GM12878 (cell line): ENCODE results near the gene KLHL3. TPM values are rescaled to one million over a fixed set of nuclear protein-coding genes. Genes with fewer than 3 reads are reported as not detected.
A peak's percentile ranks its signal among the peaks of the same experiment; 100 is the strongest.

ENCODE experiments used
- ATAC-seq: fragments of 200-7000 bp; cut with Tn5 transposase; 3 replicates; pipeline ENCODE4 v1.9.1; 2020; ENCODE audit warnings: mild to moderate bottlenecking, moderate library complexity
- BruUV-seq: library from RNA; stranded (reverse); fragments of 400-500 nt; replicated peaks from 2 replicates; lab custom pipeline; 2021; lab: Mats Ljungman, UMichigan
- CTCF ChIA-PET: fragments of 300-600 bp; sonication (Branson Sonifier 250); formaldehyde crosslinking; extraction: SDS; loops from one replicate; lab custom pipeline; 2021; ENCODE audit warnings: inconsistent platforms; lab: Yijun Ruan, JAX
- POLR2A ChIA-PET: fragments of 350-600 bp; formaldehyde crosslinking; extraction: SDS; loops from one replicate; lab custom pipeline; 2021; ENCODE audit warnings: inconsistent platforms; lab: Charles Lee
- RAD21 ChIA-PET: fragments of 300-600 bp; sonication (Branson Sonifier 250); formaldehyde crosslinking; loops from one replicate; lab custom pipeline; 2023; ENCODE audit warnings: antibody characterized with exemption; ENCODE audit not compliant: unreplicated experiment; lab: Charles Lee
- SMC1A ChIA-PET: fragments of 300-600 bp; sonication (Branson Sonifier 250); formaldehyde crosslinking; loops from one replicate; lab custom pipeline; 2023; ENCODE audit not compliant: unreplicated experiment, uncharacterized antibody; lab: Charles Lee
- DNase-seq: peaks from one replicate; pipeline ENCODE4 v3.0.0-alpha.2; 2011; ENCODE audit warnings: low read depth, low spot score
- FAIRE-seq: peaks from 3 replicates; lab custom pipeline; 2011; peaks lifted over from hg19 to GRCh38; lab: Jason Lieb, UNC
- H2AFZ ChIP-seq: 2 replicates; pipeline ENCODE4 v1.6.0; 2011; ENCODE audit warnings: low read depth, low read length, control low read depth; ENCODE audit not compliant: control insufficient read depth
- H3K27ac ChIP-seq: 2 replicates; pipeline ENCODE4 v1.5.1; 2011; ENCODE audit warnings: control low read depth; ENCODE audit not compliant: control insufficient read depth, insufficient read depth
- H3K27me3 ChIP-seq, 2 experiments: replicated peaks in 1 of 2; 2 replicates each; pipeline versions ENCODE4 v1.6.0 to v1.6.1; 2011; ENCODE audit warnings: low read length in 1 of 2; ENCODE audit not compliant: control insufficient read depth in 2 of 2, insufficient read depth in 2 of 2
- H3K36me3 ChIP-seq, 2 experiments: 2 replicates each; pipeline ENCODE4 v1.5.1; 2011; ENCODE audit warnings: low read length in 1 of 2; ENCODE audit not compliant: control insufficient read depth in 2 of 2, insufficient read depth in 2 of 2
- H3K4me1 ChIP-seq: 2 replicates; pipeline ENCODE4 v1.6.1; 2011; ENCODE audit warnings: mild to moderate bottlenecking, low read length, moderate library complexity, mixed read lengths; ENCODE audit not compliant: control insufficient read depth, insufficient read depth
- H3K4me2 ChIP-seq: 2 replicates; pipeline ENCODE4 v1.6.0; 2011; ENCODE audit warnings: control low read depth; ENCODE audit not compliant: control insufficient read depth, insufficient read depth
- H3K4me3 ChIP-seq: fragments of 200-600 bp; sonication (generic); 2 replicates; pipeline ENCODE4 v1.5.1; 2016
- H3K79me2 ChIP-seq: 2 replicates; pipeline ENCODE4 v1.6.0; 2011; ENCODE audit warnings: low read length; ENCODE audit not compliant: control insufficient read depth, insufficient read depth
- H3K9ac ChIP-seq: 2 replicates; pipeline ENCODE4 v1.8.0; 2011; ENCODE audit warnings: low read length, control low read depth, mixed read lengths; ENCODE audit not compliant: control insufficient read depth, insufficient read depth
- H3K9me3 ChIP-seq: replicated peaks from 3 replicates; pipeline ENCODE4 v1.5.1; 2011; ENCODE audit warnings: mild to moderate bottlenecking, low read length; ENCODE audit not compliant: control insufficient read depth, insufficient read depth
- H4K20me1 ChIP-seq: 2 replicates; pipeline ENCODE4 v1.6.0; 2011; ENCODE audit not compliant: control insufficient read depth, insufficient read depth
- CBFB ChIP-seq: IDR thresholded peaks from 2 replicates; pipeline ENCODE4 v1.6.1; 2016; ENCODE audit warnings: antibody characterized with exemption, low read depth
- CREM ChIP-seq: IDR thresholded peaks from 2 replicates; pipeline ENCODE4 v1.6.1; 2014; ENCODE audit warnings: antibody characterized with exemption, low read depth
- EED ChIP-seq: sonication (generic); IDR thresholded peaks from 2 replicates; pipeline ENCODE4 v1.6.1; 2016; ENCODE audit warnings: antibody characterized with exemption, low read depth
- GABPA ChIP-seq: IDR thresholded peaks from 2 replicates; pipeline ENCODE4 v1.6.1; 2014; ENCODE audit warnings: antibody characterized with exemption, low read depth, mild to moderate bottlenecking, inconsistent platforms
- HCFC1 ChIP-seq: fragments of 150-350 bp; IDR thresholded peaks from 2 replicates; pipeline ENCODE4 v1.6.1; 2014; ENCODE audit warnings: low read length
- IKZF2 ChIP-seq, 2 experiments: fragments of 450-650 bp; IDR thresholded peaks; 2 replicates each; pipeline ENCODE4 v1.6.1; 2017; ENCODE audit warnings: mild to moderate bottlenecking in 2 of 2, moderate library complexity in 2 of 2
- IRF4 ChIP-seq: IDR thresholded peaks from 2 replicates; pipeline ENCODE4 v1.6.1; 2011; ENCODE audit warnings: low read depth, low read length
- JUNB ChIP-seq: IDR thresholded peaks from 2 replicates; pipeline ENCODE4 v1.6.1; 2016; ENCODE audit warnings: antibody characterized with exemption, mild to moderate bottlenecking
- MEF2A ChIP-seq: IDR thresholded peaks from 2 replicates; pipeline ENCODE4 v1.6.1; 2011; ENCODE audit warnings: low read depth, mild to moderate bottlenecking, low read length, moderate library complexity; ENCODE audit not compliant: insufficient read depth
- MXI1 ChIP-seq: fragments of 150-350 bp; IDR thresholded peaks from 2 replicates; pipeline ENCODE4 v1.6.1; 2011; ENCODE audit warnings: low read depth, mild to moderate bottlenecking, inconsistent platforms, low read length, improper control_type of control experiment
- PAX5 ChIP-seq: IDR thresholded peaks from 2 replicates; pipeline ENCODE4 v1.6.1; 2011; ENCODE audit warnings: low read depth, low read length, borderline replicate concordance
- PML ChIP-seq: IDR thresholded peaks from 2 replicates; pipeline ENCODE4 v1.6.1; 2012; ENCODE audit warnings: low read length, inconsistent platforms
- POU2F2 ChIP-seq: IDR thresholded peaks from 3 replicates; pipeline ENCODE4 v1.6.1; 2011; ENCODE audit warnings: low read depth, mild to moderate bottlenecking, low read length, borderline replicate concordance
- RCOR1 ChIP-seq: conservative IDR thresholded peaks from 2 replicates; pipeline ENCODE4 v1.6.1; 2012; ENCODE audit warnings: low read depth, low read length, improper control_type of control experiment
- RUNX3 ChIP-seq: IDR thresholded peaks from 2 replicates; pipeline ENCODE4 v1.6.1; 2012; ENCODE audit warnings: low read length, inconsistent platforms
- SP1 ChIP-seq: IDR thresholded peaks from one replicate; pipeline ENCODE4 v1.6.1; 2011; ENCODE audit warnings: low read depth, low read length
- SPI1 ChIP-seq: IDR thresholded peaks from 2 replicates; pipeline ENCODE4 v1.6.1; 2011; ENCODE audit warnings: low read depth, mild to moderate bottlenecking, low read length, moderate library complexity, borderline replicate concordance; ENCODE audit not compliant: insufficient read depth
- STAT3 ChIP-seq: IDR thresholded peaks from 2 replicates; pipeline ENCODE4 v1.6.1; 2011; ENCODE audit warnings: low read depth, low read length, improper control_type of control experiment
- TBL1XR1 ChIP-seq: IDR thresholded peaks from 2 replicates; pipeline ENCODE4 v1.6.1; 2012; ENCODE audit warnings: low read depth, low read length, improper control_type of control experiment
- TCF3 ChIP-seq: IDR thresholded peaks from 2 replicates; pipeline ENCODE4 v1.6.1; 2012; ENCODE audit warnings: low read depth, mild to moderate bottlenecking, low read length, borderline replicate concordance; ENCODE audit not compliant: insufficient read depth
- YY1 ChIP-seq: IDR thresholded peaks from 2 replicates; pipeline ENCODE4 v1.6.1; 2011; ENCODE audit warnings: low read depth, mild to moderate bottlenecking, low read length
- ZBED1 ChIP-seq: IDR thresholded peaks from 2 replicates; pipeline ENCODE4 v1.6.1; 2016; ENCODE audit warnings: borderline replicate concordance
- WGBS: methylation state at CpG from one replicate; pipeline ENCODE4 v1.1.6; 2016; ENCODE audit warnings: low lambda C conversion rate; ENCODE audit not compliant: insufficient replicate concordance, insufficient coverage; ENCODE audit errors: missing lambda C conversion rate; 5-methylcytosine and 5-hydroxymethylcytosine counted together
- in situ Hi-C: fragments of 300-500 bp; cut with MboI; formaldehyde crosslinking; loops from 9 replicates; pipeline ENCODE4 v1.14.3; 2018; ENCODE audit warnings: mixed read lengths
- intact Hi-C: fragments of 100-400 bp; cut with micrococcal nuclease; formaldehyde crosslinking; loops from one replicate; pipeline ENCODE4 v1.14.2; 2022; ENCODE audit not compliant: unreplicated experiment
- polyA plus RNA-seq, 11 experiments: library from polyadenylated mRNA; depleted of rRNA in 4 of 11; unstranded in 6 of 11; stranded (reverse) in 5 of 11; fragments of >200 nt; fragmentation: Nextera tagmentation in 4 of 11; fragmentation: Illumina TruSeq in 1 of 11; extraction: Ambion mirVana in 4 of 11; extraction: Trizol in 1 of 11; gene quantifications; 1 replicate in 1 of 11; 2 replicates in 10 of 11; pipeline versions ENCODE4 v1.2.1 to v1.2.3, GENCODE V29; 2011 to 2016; ENCODE audit warnings: inconsistent platforms in 2 of 11, missing spikeins in 2 of 11, low read depth in 1 of 11
- total RNA-seq, 4 experiments: library from RNA; depleted of rRNA in 3 of 4; stranded (reverse); fragments of >200 nt in 3 of 4; fragmentation: Illumina TruSeq in 1 of 4; extraction: Trizol in 1 of 4; gene quantifications; 2 replicates each; pipeline versions ENCODE4 v1.2.1 to v1.2.3, GENCODE V29; 2013 to 2021
- TF ChIP-seq, protein P1 (sequence below): fragments of 150-350 bp; IDR thresholded peaks from 2 replicates; pipeline ENCODE4 v1.6.1; 2014; ENCODE audit warnings: mild to moderate bottlenecking, low read depth, low read length

The KLHL3 gene
- total and polyA plus RNA-seq, 10 of the 15 experiments (the other 5 are each of a cell fraction or from before 2014, with no cell fraction given) = 1.7 to 11.7 (median 5.6) TPM

DNA sequence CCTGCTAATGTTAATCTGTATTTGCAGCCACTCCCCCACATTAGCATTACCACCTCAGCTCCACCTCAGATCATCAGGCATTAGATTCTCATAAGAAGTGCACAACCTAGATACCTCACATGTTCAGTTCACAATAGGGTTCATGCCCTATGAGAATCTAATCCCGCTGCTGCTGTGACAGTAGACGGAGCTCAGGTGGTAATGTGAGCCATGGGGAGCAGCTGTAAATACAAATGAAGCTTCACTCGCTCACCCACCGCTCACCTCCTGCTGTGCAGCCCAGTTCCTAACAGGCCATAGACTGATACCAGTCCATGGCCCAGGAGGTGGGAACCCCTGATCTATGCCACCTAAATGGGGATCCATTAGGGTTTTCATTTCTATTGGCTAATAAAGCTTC lies 24.4 kb upstream of the KLHL3 start (continued):
- TF ChIP-seq, protein P1, sequence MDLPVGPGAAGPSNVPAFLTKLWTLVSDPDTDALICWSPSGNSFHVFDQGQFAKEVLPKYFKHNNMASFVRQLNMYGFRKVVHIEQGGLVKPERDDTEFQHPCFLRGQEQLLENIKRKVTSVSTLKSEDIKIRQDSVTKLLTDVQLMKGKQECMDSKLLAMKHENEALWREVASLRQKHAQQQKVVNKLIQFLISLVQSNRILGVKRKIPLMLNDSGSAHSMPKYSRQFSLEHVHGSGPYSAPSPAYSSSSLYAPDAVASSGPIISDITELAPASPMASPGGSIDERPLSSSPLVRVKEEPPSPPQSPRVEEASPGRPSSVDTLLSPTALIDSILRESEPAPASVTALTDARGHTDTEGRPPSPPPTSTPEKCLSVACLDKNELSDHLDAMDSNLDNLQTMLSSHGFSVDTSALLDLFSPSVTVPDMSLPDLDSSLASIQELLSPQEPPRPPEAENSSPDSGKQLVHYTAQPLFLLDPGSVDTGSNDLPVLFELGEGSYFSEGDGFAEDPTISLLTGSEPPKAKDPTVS = no peak
- TF ChIP-seq MXI1 (no peak), PML (no peak)

- H4K20me1 ChIP-seq = no peaks in the 10 kb centered on the region
- H3K4me1 ChIP-seq = peaks cover 17% of the 10 kb centered on the region
- H3K27me3 ChIP-seq = no peaks in the 10 kb centered on the region
- peak; percentile 21 for ATAC-seq
- H3K27ac ChIP-seq = peak overlapping the region; percentile 54
- peak; percentile 57 for DNase-seq
- POLR2A ChIA-PET = no interaction called here
- no peaks in the 10 kb centered on the region for H3K9me3 ChIP-seq
- in situ Hi-C loops = no loop called here
- H3K36me3 ChIP-seq = no peaks in the 10 kb centered on the region
- intact Hi-C loops = loop anchor here (1.0 to 10.0 kb wide), 2 partner anchors 130 to 706 kb away; partner anchors contain the start of genes EGR1 and PKD2L2
- CTCF ChIA-PET = interaction anchor here (3.8 kb wide), 1 partner anchor 16 kb away, joined by 22 read pairs; no protein-coding TSS in a partner anchor
- RAD21 ChIA-PET = interaction anchor here (0.7 kb wide), 1 partner anchor 16 kb away, joined by 3 read pairs; no protein-coding TSS in a partner anchor
- H3K4me3 ChIP-seq = no peak overlapping the region
- FAIRE-seq = peak; percentile 64
- peak overlapping the region; percentile 62; the same call in 1 of the 2 replicates for H3K4me2 ChIP-seq
- peaks cover 4% of the 10 kb centered on the region for H3K79me2 ChIP-seq
- H3K9ac ChIP-seq = no peak overlapping the region
- SMC1A ChIA-PET = no interaction called here
- no peak overlapping the region for H2AFZ ChIP-seq
- 2% methylated on average over 6 of the region's 6 CpGs for whole genome bisulfite sequencing
- no TSS peak for BruUV-seq
- TF ChIP-seq RUNX3 = peak; percentile 88
- peak; percentile 97 for TF ChIP-seq IRF4
- TF ChIP-seq CBFB = 0 out of 2 replicates have a peak, but pooled peaks have one; percentile 36
- peak; percentile 73; the same call in 1 of the 3 replicates for TF ChIP-seq POU2F2
- peak; percentile 78; the same call in 1 of the 2 replicates for TF ChIP-seq ZBED1
- TF ChIP-seq JUNB = peak; percentile 98
- peak; percentile 91 for TF ChIP-seq CREM
- TF ChIP-seq STAT3 = no peak
- no peak for TF ChIP-seq HCFC1
- peak; percentile 57 for TF ChIP-seq SP1
- TF ChIP-seq YY1 = no peak
- TF ChIP-seq EED = peak; percentile 76
- TF ChIP-seq RCOR1 = no peak
- TF ChIP-seq MEF2A = 0 out of 2 replicates have a peak, but pooled peaks have one; percentile 40
- peak; percentile 89; the same call in 1 of the 2 replicates for TF ChIP-seq TCF3
- TF ChIP-seq PAX5 = peak; percentile 75; the same call in 1 of the 2 replicates
- TF ChIP-seq IKZF2 (IDR thresholded peaks at IDR 0.05) = peak; percentile 38 to 66; a peak in 3 of 4 replicates
- TF ChIP-seq TBL1XR1 = peak; percentile 90; the same call in 1 of the 2 replicates
- TF ChIP-seq GABPA = peak; percentile 48
- TF ChIP-seq SPI1 = peak; percentile 93
These were observed 22.9 kb upstream of the KLHL3 start for GRCh38 chr5:137758715-137759306.
